GM12892 (cell line): ENCODE data around the gene ANKFN1.

Experiments
- DNase-seq: peaks from one replicate; pipeline ENCODE4 v3.0.0; 2011; ENCODE audit not compliant: insufficient read length
- FAIRE-seq: peaks from 2 replicates; lab custom pipeline; 2011; peaks lifted over from hg19 to GRCh38; lab: Jason Lieb, UNC
- POLR2A ChIP-seq: IDR thresholded peaks from 2 replicates; pipeline ENCODE4 v1.6.1; 2011; ENCODE audit warnings: low read depth, low read length, control low read depth
- POLR2AphosphoS5 ChIP-seq: IDR thresholded peaks from 2 replicates; pipeline ENCODE4 v1.6.1; 2011; ENCODE audit warnings: low read depth, low read length, control low read depth
- TAF1 ChIP-seq: IDR thresholded peaks from 2 replicates; pipeline ENCODE4 v1.6.1; 2011; ENCODE audit warnings: low read depth, mild to moderate bottlenecking, control low read depth, low read length, borderline replicate concordance

ANKFN1 gene

GRCh38 chr17:56206351-56206750 is 53.1 kb downstream of the ANKFN1 start:
- TF ChIP-seq TAF1 (no peak), POLR2AphosphoS5 (no peak), POLR2A (no peak)
- FAIRE-seq = no peak
- no peak for DNase-seq

- TF ChIP-seq POLR2AphosphoS5 (no peak), POLR2A (no peak), TAF1 (no peak)
- DNase-seq = no peak
- no peak for FAIRE-seq
Observed at GRCh38 chr17:56213031-56213430, 59.8 kb downstream of the ANKFN1 start.

- TF ChIP-seq POLR2AphosphoS5 (no peak), TAF1 (no peak), POLR2A (no peak)
- no peak for DNase-seq
- FAIRE-seq = no peak
Observed at GRCh38 chr17:56217921-56218320, 64.6 kb downstream of the ANKFN1 start.

GRCh38 chr17:56222255-56222654 is 69.0 kb downstream of the ANKFN1 start:
- FAIRE-seq = no peak
- TF ChIP-seq TAF1 (no peak), POLR2AphosphoS5 (no peak), POLR2A (no peak)
- no peak for DNase-seq

GRCh38 chr17:56230660-56231059 is 77.4 kb downstream of the ANKFN1 start:
- FAIRE-seq (no peak), DNase-seq (no peak)
- TF ChIP-seq TAF1 (no peak), POLR2A (no peak), POLR2AphosphoS5 (no peak)

- FAIRE-seq (no peak), DNase-seq (no peak)
- no peak for TF ChIP-seq POLR2A
Observed at GRCh38 chr17:56231252-56231651, 78.0 kb downstream of the ANKFN1 start.

- TF ChIP-seq POLR2A (no peak), POLR2AphosphoS5 (no peak), TAF1 (no peak)
- no peak for FAIRE-seq
- no peak for DNase-seq
Observed at GRCh38 chr17:56231693-56232092, 78.4 kb downstream of the ANKFN1 start.

- no peak for DNase-seq
- no peak for FAIRE-seq
- no peak for TF ChIP-seq POLR2AphosphoS5
- TF ChIP-seq TAF1 = no peak
- TF ChIP-seq POLR2A = no peak
Observed at GRCh38 chr17:56244268-56244890, 91.1 kb downstream of the ANKFN1 start.

GRCh38 chr17:56247816-56248215 is 94.5 kb downstream of the ANKFN1 start:
- FAIRE-seq = no peak

GRCh38 chr17:56257075-56257474 is 103.8 kb downstream of the ANKFN1 start:
- DNase-seq = no peak

More at GRCh38 chr17:56247816-56248215, 94.5 kb downstream of the ANKFN1 start:
- TF ChIP-seq POLR2AphosphoS5 (no peak), TAF1 (no peak), POLR2A (no peak)
- no peak for DNase-seq

GRCh38 chr17:56260376-56261002 is 107.2 kb downstream of the ANKFN1 start:
- no peak for DNase-seq
- no peak for FAIRE-seq
- TF ChIP-seq POLR2A = no peak

More at GRCh38 chr17:56257075-56257474, 103.8 kb downstream of the ANKFN1 start:
- TF ChIP-seq POLR2AphosphoS5 (no peak), POLR2A (no peak), TAF1 (no peak)
- no peak for FAIRE-seq

- FAIRE-seq (no peak), DNase-seq (no peak)
- no peak for TF ChIP-seq TAF1
- TF ChIP-seq POLR2A = no peak
- no peak for TF ChIP-seq POLR2AphosphoS5
Observed at GRCh38 chr17:56262803-56263202, 109.5 kb downstream of the ANKFN1 start.
